ENCODE measurements around the gene CDIP1.

Gene CDIP1

GRCh38 chr16:4534151-4534790 lies 4.3 kb downstream of the CDIP1 start:
- no peaks in the 10 kb centered on the region for H3K36me3 ChIP-seq (ENCODE audit: control insufficient read depth, low read length)
- TF ChIP-seq, protein P1, sequence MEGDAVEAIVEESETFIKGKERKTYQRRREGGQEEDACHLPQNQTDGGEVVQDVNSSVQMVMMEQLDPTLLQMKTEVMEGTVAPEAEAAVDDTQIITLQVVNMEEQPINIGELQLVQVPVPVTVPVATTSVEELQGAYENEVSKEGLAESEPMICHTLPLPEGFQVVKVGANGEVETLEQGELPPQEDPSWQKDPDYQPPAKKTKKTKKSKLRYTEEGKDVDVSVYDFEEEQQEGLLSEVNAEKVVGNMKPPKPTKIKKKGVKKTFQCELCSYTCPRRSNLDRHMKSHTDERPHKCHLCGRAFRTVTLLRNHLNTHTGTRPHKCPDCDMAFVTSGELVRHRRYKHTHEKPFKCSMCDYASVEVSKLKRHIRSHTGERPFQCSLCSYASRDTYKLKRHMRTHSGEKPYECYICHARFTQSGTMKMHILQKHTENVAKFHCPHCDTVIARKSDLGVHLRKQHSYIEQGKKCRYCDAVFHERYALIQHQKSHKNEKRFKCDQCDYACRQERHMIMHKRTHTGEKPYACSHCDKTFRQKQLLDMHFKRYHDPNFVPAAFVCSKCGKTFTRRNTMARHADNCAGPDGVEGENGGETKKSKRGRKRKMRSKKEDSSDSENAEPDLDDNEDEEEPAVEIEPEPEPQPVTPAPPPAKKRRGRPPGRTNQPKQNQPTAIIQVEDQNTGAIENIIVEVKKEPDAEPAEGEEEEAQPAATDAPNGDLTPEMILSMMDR (IDR thresholded peaks at IDR 0.05; ENCODE audit: low read depth, low read length, poor library complexity, severe bottlenecking) = no peak
- TF ChIP-seq EZH2phosphoT487 (IDR thresholded peaks at IDR 0.05; ENCODE audit: borderline replicate concordance, low read length) = no peak
- H3K4me2 ChIP-seq (ENCODE audit: low read length) = no peak overlapping the region
- no peaks in the 10 kb centered on the region for H3K9me2 ChIP-seq (replicated peaks; ENCODE audit: control insufficient read depth, low read length)
- peaks cover 6% of the 10 kb centered on the region for H3K9me3 ChIP-seq (ENCODE audit: control insufficient read depth, insufficient read depth, low read length)
- no peak overlapping the region for H3K27ac ChIP-seq (ENCODE audit: low read depth, low read length)
- no peaks in the 10 kb centered on the region for H3F3A ChIP-seq (ENCODE audit: control insufficient read depth, insufficient read depth)
- H4K20me1 ChIP-seq (ENCODE audit: control insufficient read depth, insufficient read depth, low read depth, low read length) = no peaks in the 10 kb centered on the region
- H3K4me1 ChIP-seq (ENCODE audit: control insufficient read depth, low read length) = peaks cover 16% of the 10 kb centered on the region
- no peaks in the 10 kb centered on the region for H3K79me2 ChIP-seq (ENCODE audit: control insufficient read depth, low read length)
- no peak overlapping the region for H3K4me3 ChIP-seq (ENCODE audit: low read length)
- peaks cover 23% of the 10 kb centered on the region for H3K27me3 ChIP-seq (ENCODE audit: control insufficient read depth, low read length)

- no peak overlapping the region for H3K4me3 ChIP-seq (ENCODE audit: low read length)
- H3K4me2 ChIP-seq (ENCODE audit: low read length) = no peak overlapping the region
- no peaks in the 10 kb centered on the region for H3K9me3 ChIP-seq (ENCODE audit: control insufficient read depth, insufficient read depth, low read length)
- H3K9me2 ChIP-seq (replicated peaks; ENCODE audit: control insufficient read depth, low read length) = no peaks in the 10 kb centered on the region
- peaks cover 16% of the 10 kb centered on the region for H3K27me3 ChIP-seq (ENCODE audit: control insufficient read depth, low read length)
- no peak for TF ChIP-seq EZH2phosphoT487 (IDR thresholded peaks at IDR 0.05; ENCODE audit: borderline replicate concordance, low read length)
- TF ChIP-seq, protein P1 (IDR thresholded peaks at IDR 0.05; ENCODE audit: low read depth, low read length, poor library complexity, severe bottlenecking) = no peak
- no peaks in the 10 kb centered on the region for H3F3A ChIP-seq (ENCODE audit: control insufficient read depth, insufficient read depth)
- peaks cover 15% of the 10 kb centered on the region for H3K4me1 ChIP-seq (ENCODE audit: control insufficient read depth, low read length)
- no peak overlapping the region for H3K27ac ChIP-seq (ENCODE audit: low read depth, low read length)
- H3K79me2 ChIP-seq (ENCODE audit: control insufficient read depth, low read length) = no peaks in the 10 kb centered on the region
- H3K36me3 ChIP-seq (ENCODE audit: control insufficient read depth, low read length) = no peaks in the 10 kb centered on the region
- no peaks in the 10 kb centered on the region for H4K20me1 ChIP-seq (ENCODE audit: control insufficient read depth, insufficient read depth, low read depth, low read length)
Measured at GRCh38 chr16:4533490-4533889, 5.1 kb downstream of the CDIP1 start.

DNA sequence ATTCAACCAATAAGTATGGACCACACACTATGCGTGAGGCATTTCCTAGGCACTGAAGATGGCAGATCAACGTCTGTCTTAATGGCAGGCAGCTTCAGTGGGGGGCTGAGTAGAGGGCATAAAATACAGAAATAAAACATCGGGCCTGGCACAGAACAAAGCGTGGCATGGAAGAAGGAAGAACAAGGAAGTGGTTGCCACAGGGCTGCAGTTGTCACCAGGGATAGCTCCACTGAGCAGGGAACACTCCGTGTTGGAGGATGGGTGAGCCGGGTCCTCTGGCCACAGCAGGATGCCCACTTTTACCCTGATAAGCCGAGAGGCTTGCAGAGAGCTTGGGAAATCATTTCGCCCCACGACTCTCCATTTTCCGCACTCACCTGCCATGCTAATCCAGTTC lies 6.3 kb downstream of the CDIP1 start:
- no peaks in the 10 kb centered on the region for H4K20me1 ChIP-seq (ENCODE audit: control insufficient read depth, insufficient read depth, low read depth, low read length)
- peaks cover 13% of the 10 kb centered on the region for H3K4me1 ChIP-seq (ENCODE audit: control insufficient read depth, low read length)
- H3K4me3 ChIP-seq (ENCODE audit: low read length) = no peak overlapping the region
- no peaks in the 10 kb centered on the region for H3K9me3 ChIP-seq (ENCODE audit: control insufficient read depth, insufficient read depth, low read length)
- H3K27ac ChIP-seq (ENCODE audit: low read depth, low read length) = no peak overlapping the region
- peaks cover 3% of the 10 kb centered on the region; the same call in 1 of the 2 replicates for H3K27me3 ChIP-seq (ENCODE audit: control insufficient read depth, low read length)
- no peak overlapping the region for H3K4me2 ChIP-seq (ENCODE audit: low read length)
- TF ChIP-seq, protein P1 (IDR thresholded peaks at IDR 0.05; ENCODE audit: low read depth, low read length, poor library complexity, severe bottlenecking) = no peak
- no peak for TF ChIP-seq EZH2phosphoT487 (IDR thresholded peaks at IDR 0.05; ENCODE audit: borderline replicate concordance, low read length)
- no peaks in the 10 kb centered on the region for H3F3A ChIP-seq (ENCODE audit: control insufficient read depth, insufficient read depth)
- H3K9me2 ChIP-seq (replicated peaks; ENCODE audit: control insufficient read depth, low read length) = no peaks in the 10 kb centered on the region
- no peaks in the 10 kb centered on the region for H3K79me2 ChIP-seq (ENCODE audit: control insufficient read depth, low read length)
- H3K36me3 ChIP-seq (ENCODE audit: control insufficient read depth, low read length) = no peaks in the 10 kb centered on the region

All from DOHH2 (cell line).